HFF-Myc (cell line): ENCODE measurements around the gene ZNF578.
"Not testable (repeated sequence)": the region's sequence is repeated elsewhere in the genome, so short reads cannot be mapped to it uniquely, and the experiment has no call there.

Experiments used
- DNase-seq: peaks from one replicate; pipeline ENCODE4 v3.0.0-alpha.2; 2011; ENCODE audit warnings: low read depth; ENCODE audit errors: extremely low read depth
- H3K4me3 ChIP-seq: replicated peaks from 2 replicates; pipeline ENCODE4 v1.5.1; 2011; ENCODE audit warnings: low read depth, mild to moderate bottlenecking, control low read depth, low read length
- TF ChIP-seq, protein P1 (sequence below): IDR thresholded peaks from 2 replicates; pipeline ENCODE4 v1.5.1; 2012; ENCODE audit warnings: mild to moderate bottlenecking, low read depth, low read length, control low read depth; ENCODE audit errors: missing control alignments

Gene ZNF578

GRCh38 chr19:52492201-52492993, 39.0 kb downstream of the ZNF578 start:
- TF ChIP-seq, protein P1, sequence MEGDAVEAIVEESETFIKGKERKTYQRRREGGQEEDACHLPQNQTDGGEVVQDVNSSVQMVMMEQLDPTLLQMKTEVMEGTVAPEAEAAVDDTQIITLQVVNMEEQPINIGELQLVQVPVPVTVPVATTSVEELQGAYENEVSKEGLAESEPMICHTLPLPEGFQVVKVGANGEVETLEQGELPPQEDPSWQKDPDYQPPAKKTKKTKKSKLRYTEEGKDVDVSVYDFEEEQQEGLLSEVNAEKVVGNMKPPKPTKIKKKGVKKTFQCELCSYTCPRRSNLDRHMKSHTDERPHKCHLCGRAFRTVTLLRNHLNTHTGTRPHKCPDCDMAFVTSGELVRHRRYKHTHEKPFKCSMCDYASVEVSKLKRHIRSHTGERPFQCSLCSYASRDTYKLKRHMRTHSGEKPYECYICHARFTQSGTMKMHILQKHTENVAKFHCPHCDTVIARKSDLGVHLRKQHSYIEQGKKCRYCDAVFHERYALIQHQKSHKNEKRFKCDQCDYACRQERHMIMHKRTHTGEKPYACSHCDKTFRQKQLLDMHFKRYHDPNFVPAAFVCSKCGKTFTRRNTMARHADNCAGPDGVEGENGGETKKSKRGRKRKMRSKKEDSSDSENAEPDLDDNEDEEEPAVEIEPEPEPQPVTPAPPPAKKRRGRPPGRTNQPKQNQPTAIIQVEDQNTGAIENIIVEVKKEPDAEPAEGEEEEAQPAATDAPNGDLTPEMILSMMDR: no peak
- DNase-seq: no peak
- no peak overlapping the region for H3K4me3 ChIP-seq

DNA sequence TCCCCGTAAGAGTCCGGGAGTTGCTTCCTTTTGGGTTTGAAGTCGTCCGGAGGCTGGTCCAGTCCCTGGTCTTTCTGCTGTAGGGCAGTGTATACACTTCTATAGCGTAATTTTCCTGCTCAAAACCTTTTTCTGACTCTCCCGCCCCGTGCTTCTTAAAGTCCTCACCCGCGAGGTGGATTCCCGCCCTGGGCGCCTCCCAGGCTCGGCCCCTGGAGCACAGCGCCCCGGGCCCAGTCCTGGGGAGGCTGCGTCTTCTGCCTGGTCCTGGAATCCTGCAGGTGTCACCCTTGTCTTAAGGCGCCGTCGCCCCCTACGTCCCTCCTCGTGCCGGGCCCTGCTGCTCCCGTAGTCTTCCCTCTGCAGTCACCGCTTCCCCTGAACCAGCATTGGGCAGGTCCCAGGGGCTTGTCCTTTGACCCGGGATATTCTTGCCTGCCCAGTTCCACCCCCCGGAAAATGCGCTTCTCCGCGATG, 39.7 kb downstream of the ZNF578 start:
- DNase-seq: no peak
- H3K4me3 ChIP-seq: no peak overlapping the region
- TF ChIP-seq, protein P1: no peak

DNA sequence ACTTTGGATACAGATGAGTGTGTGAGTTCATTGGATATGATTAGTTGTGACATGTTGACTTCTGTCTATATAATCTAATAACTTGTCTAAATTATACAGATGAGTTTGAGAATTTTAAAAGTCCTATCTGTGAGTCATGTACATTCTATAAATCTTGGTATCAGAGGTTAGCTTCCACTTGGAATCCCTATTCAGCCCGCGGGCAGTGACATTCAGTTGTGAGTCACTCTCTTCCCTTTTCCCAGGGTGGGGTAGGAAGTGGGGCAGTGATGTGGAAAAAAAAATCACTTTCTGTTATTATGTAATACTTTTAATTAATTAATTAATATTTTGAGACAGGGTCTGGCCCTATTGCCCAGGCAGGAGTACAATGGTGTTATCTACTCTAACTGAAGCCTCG, 41.2 kb downstream of the ZNF578 start:
- TF ChIP-seq, protein P1: no peak
- no peak overlapping the region for H3K4me3 ChIP-seq
- no peak for DNase-seq

DNA sequence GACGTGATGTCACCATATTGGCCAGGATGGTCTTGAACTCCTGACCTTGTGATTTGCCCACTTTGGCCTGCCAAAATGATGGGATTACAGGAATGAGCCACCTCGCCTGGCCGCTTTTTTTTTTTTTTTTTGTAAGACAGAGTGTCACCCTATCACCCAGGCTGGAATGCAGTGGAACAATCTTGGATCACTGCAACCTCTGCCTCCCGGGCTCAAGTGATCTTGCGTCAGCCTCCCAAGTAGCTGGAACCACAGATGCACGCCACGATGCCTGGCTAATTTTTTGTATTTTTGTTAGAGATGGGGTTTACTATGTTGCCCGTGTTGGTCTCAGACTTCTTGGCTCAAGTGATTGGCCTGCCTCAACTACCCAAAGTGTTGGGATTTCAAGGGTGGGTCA, 45.2 kb downstream of the ZNF578 start:
- no peak overlapping the region for H3K4me3 ChIP-seq
- TF ChIP-seq, protein P1: no peak
- no peak for DNase-seq

- DNase-seq, H3K4me3 ChIP-seq: not testable (repeated sequence)
These were observed 47.1 kb downstream of the ZNF578 start for GRCh38 chr19:52500474-52500873.

DNA sequence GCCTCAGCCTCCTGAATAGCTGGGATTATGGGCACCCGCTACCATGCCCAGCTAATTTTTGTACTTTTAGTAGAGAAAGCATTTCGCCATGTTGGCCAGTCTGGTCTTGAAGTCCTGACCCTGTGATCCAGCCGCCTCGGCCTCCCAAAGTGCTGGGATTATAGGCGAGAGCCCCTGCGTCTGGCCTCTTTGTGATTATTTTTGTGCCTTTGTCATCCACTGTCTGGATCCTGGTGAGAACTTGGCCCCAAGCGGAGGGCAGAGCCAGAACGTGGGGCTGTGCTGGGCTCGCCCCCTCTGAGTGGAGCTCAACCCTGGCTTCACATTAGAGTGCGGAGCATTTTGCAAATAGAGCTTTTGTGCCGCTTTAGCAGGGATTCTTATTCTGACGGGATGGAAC, 47.6 kb downstream of the ZNF578 start:
- not testable (repeated sequence) for DNase-seq, H3K4me3 ChIP-seq

GRCh38 chr19:52507266-52507665, 53.9 kb downstream of the ZNF578 start:
- no peak overlapping the region for H3K4me3 ChIP-seq
- no peak for DNase-seq
- TF ChIP-seq, protein P1: no peak

GRCh38 chr19:52516191-52516590, 62.8 kb downstream of the ZNF578 start:
- no peak overlapping the region for H3K4me3 ChIP-seq
- DNase-seq: no peak
- TF ChIP-seq, protein P1: no peak
